Stimulated activated effector memory CD8-positive, alpha-beta T cell treated with anti-CD3 and anti-CD28 coated beads, Interleukin-12 subunit alpha, Interleukin-12 subunit beta, amount 100 ng/mL, for 72 hours (primary cell): ENCODE data around the gene DPEP3.
"Not testable (repeated sequence)": the region's sequence is repeated elsewhere in the genome, so short reads cannot be mapped to it uniquely, and the experiment has no call there.

Source experiments
- ATAC-seq: fragments of 150-1000 bp; cut with Tn5 transposase; 2 replicates; pipeline ENCODE4 v1.10.0; 2021
- DNase-seq, 2 donors: peaks; one replicate each; pipeline ENCODE4 v3.0.0; 2021 to 2022; ENCODE audit warnings: low spot score in 2 of 2
- H3K27ac Mint-ChIP-seq: one replicate; pipeline ENCODE4 v1.8.0; 2022; ENCODE audit warnings: mild to moderate bottlenecking, mixed read lengths
- H3K36me3 Mint-ChIP-seq: one replicate; pipeline ENCODE4 v1.8.0; 2022; ENCODE audit warnings: mild to moderate bottlenecking, mixed read lengths
- H3K4me1 Mint-ChIP-seq: one replicate; pipeline ENCODE4 v1.8.0; 2022; ENCODE audit warnings: mixed read lengths
- H3K4me3 Mint-ChIP-seq: one replicate; pipeline ENCODE4 v1.8.0; 2022; ENCODE audit warnings: mild to moderate bottlenecking, mixed read lengths
- H3K9me3 Mint-ChIP-seq: one replicate; pipeline ENCODE4 v1.8.0; 2022; ENCODE audit warnings: mixed read lengths

Gene DPEP3

DNA sequence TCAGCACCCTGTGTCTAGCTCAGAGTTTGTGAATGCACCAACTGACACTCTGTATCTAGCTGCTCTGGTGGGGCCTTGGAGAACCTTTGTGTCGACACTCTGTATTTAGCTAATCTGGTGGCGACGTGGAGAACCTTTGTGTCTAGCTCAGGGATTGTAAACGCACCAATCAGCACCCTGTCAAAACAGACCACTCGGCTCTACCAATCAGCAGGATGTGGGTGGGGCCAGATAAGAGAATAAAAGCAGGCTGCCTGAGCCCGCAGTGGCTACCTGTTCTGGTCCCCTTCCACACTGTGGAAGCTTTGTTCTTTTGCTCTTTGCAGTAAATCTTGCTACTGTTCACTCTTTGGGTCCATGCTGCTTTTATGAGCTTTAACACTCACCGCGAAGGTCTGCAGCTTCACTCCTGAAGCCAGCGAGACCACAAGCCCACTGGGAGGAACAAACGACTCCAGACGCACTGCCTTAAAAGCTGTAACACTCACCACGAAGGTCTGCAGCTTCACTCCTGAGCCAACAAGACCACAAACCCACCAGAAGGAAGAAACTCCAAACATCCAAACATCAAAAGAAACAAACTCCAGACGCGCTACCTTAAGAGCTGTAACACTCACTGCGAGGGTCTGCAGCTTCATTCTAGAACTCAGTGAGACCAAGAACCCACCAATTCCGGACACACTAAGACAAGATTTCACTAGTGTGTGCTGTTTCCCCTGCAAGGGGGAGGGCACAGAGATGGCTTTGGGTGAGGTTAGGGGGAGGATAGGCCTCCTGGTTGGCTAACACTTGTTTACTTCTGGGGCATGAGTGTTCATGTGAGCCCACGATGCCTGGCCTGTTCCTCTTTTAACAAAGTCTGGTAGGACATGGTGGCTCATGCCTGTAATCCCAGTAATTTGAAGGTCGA is 18.7 kb upstream of the DPEP3 start, which contains the start of gene DPEP2:
TSS of gene DPEP2 (minus strand) at position 706 of the 910 bp plus-strand sequence. CDS start 6,272 bp downstream, outside the sequence.
- H3K36me3 Mint-ChIP-seq, H3K9me3 Mint-ChIP-seq: not testable (repeated sequence)
- Mint-ChIP-seq H3K27ac (peak within 1 kb of the TSS; percentile 91), H3K4me3 (peak within 1 kb of the TSS; percentile 69), H3K4me1 (peaks cover 40% of the 10 kb centered on the region)
- ATAC-seq (peak; percentile 93), DNase-seq (peak in 1 of 2 donors; percentile 66)

DNA sequence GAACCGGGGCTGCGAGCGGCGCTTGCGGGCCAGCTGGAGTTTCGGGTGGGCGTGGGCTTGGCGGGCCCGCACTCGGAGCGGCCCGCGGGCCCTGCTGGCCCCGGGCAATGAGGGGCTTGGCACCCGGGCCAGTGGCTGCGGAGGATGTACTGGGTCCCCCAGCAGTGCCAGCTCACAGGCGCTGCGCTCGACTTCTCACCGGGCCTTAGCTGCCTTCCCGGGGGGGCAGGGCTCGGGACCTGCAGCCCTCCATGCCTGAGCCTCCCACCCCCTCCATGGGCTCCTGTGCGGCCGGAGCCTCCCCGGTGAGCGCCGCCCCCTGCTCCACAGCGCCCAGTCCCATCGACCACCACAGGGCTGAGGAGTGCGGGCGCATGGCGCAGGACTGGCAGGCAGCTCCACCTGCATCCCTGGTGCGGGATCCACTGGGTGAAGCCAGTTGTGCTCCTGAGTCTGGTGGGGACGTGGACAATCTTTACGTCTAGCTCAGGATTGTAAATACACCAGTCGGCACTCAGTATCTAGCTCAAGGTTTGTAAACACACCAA is 18.0 kb upstream of the DPEP3 start:
- not testable (repeated sequence) for DNase-seq, H3K9me3 Mint-ChIP-seq, ATAC-seq, H3K36me3 Mint-ChIP-seq
- Mint-ChIP-seq H3K4me1 (peaks cover 48% of the 10 kb centered on the region), H3K4me3 (peak overlapping the region; percentile 69), H3K27ac (peak overlapping the region; percentile 91)

GRCh38 chr16:67996666-67997065 is 16.4 kb upstream of the DPEP3 start:
- ATAC-seq: no peak
- H3K36me3 Mint-ChIP-seq: no peaks in the 10 kb centered on the region
- H3K9me3 Mint-ChIP-seq: no peaks in the 10 kb centered on the region
- H3K27ac Mint-ChIP-seq: no peak overlapping the region
- H3K4me1 Mint-ChIP-seq: peaks cover 55% of the 10 kb centered on the region
- no peak overlapping the region for H3K4me3 Mint-ChIP-seq
- no peak for DNase-seq

- Mint-ChIP-seq H3K4me3 (no peak overlapping the region), H3K36me3 (no peaks in the 10 kb centered on the region), H3K27ac (peak overlapping the region; percentile 89), H3K4me1 (peaks cover 52% of the 10 kb centered on the region), H3K9me3 (no peaks in the 10 kb centered on the region)
- no peak for ATAC-seq
- DNase-seq: no peak
Measured at GRCh38 chr16:67995423-67995822, 15.1 kb upstream of the DPEP3 start.

DNA sequence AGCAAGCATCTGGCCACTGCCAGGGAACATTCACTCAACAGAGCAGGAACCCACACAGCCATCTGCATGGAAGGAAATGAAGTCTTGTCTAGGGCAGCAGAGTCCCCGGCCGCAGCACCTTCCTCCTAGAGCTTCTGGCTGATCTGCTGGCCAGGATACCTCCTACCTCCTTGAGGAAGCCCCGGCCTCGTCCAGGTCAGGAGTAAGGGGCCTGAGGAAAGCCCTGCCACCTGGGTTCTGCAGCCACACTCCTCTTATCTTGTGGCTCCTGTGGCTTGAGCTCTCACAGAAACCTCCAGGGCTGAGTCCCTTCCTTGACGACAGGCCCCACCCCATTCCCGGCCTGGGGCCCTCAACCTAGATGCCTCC is 13.7 kb upstream of the DPEP3 start:
- Mint-ChIP-seq H3K4me3 (peak overlapping the region; percentile 69), H3K4me1 (peaks cover 38% of the 10 kb centered on the region), H3K27ac (peak overlapping the region; percentile 89)
- peak; percentile 14 for ATAC-seq
- H3K36me3 Mint-ChIP-seq, H3K9me3 Mint-ChIP-seq, DNase-seq: not testable (repeated sequence)

DNA sequence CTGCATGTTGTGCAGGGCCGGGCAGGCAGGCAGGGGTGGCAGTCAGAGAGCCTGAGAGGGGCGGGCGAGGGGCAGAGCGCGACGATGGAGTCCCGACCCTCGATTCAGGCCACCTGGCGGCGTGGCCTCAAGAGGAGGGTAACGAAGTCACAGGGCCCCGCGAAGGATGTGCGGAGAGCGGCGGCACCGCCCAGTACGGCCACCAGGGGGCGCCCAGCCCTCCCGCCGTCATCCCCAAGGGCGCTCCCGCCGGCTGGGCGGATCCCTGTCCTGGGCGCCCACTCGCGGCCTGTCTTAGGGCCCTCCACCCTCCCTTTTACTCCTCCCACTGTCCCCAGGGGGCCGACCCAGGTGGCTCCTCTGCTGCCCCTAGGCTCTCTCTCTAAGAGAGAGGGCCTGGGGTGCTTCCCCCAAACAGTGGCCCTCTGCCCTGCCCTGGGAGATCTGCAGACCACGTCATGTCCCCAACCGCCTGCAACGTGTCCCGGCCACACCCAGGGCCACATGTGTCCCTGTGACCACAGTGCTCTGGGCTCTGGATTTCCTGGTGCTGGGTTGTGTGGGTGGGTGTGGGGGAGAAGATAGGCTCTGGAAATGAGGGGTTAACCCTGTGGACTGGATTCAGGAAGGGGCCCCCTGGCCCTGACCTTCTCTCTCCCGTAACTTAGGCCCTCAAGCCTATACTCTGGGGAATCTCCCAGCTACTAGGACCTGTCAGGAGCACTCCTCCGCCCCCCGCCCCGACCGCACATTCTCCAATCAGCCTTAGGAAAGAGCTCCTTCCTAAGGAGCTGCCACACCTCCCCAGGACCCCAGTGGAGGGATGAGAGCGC is 13.1 kb upstream of the DPEP3 start:
- no peaks in the 10 kb centered on the region for H3K36me3 Mint-ChIP-seq
- DNase-seq: peak; percentile 85 to 93
- peak; percentile 92 for ATAC-seq
- H3K9me3 Mint-ChIP-seq: no peaks in the 10 kb centered on the region
- H3K27ac Mint-ChIP-seq: peak overlapping the region; percentile 89
- peak overlapping the region; percentile 69 for H3K4me3 Mint-ChIP-seq
- H3K4me1 Mint-ChIP-seq: peaks cover 33% of the 10 kb centered on the region

DNA sequence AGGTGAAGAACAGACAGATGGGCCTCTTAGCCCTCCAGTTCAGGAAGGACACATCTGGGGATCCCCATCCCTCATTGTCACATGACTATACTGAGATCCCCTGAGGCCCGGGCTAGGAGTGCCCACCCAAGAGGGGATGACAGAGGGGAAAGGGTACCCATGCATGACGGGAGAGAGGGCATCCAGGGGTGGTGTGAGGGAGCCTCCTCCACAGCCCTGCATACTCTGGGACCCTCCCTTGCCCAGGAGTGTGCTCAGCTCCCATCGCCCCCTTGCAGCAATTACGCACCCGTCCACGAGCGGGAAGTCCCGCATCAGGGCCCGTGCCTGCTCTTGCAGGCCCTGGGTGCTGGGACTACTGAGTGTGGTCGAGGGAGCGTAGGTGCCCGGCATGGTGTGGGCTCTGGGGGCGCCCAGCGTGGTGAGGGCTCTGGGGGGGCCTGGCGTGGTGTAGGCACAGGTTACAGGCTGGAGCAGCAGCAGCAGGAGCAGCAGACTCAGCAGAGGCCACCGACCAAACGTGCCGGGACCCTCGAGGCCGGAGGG is 12.4 kb upstream of the DPEP3 start:
- Mint-ChIP-seq H3K9me3 (no peaks in the 10 kb centered on the region), H3K36me3 (no peaks in the 10 kb centered on the region), H3K4me1 (peaks cover 33% of the 10 kb centered on the region), H3K27ac (peak overlapping the region; percentile 89), H3K4me3 (peak overlapping the region; percentile 69)
- ATAC-seq (no peak), DNase-seq (peak in 1 of 2 donors; percentile 59)

DNA sequence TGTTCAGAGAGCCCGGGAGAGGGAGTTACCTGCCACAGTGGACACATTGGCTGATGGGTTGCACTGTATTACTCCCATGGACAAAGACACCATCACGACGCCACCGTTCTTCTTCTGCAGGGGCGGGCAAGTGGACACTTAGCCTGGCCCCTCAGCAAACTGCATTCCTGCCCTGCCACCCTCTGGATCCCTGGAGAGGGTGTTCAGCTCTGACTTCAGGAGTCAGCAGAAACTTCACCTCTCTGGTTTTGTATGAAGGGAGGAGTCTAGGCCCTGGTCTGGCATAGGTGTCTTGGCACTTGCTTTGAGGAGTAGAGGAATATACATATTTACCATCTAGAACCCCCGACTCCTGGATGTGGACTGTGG is 9.7 kb upstream of the DPEP3 start:
- Mint-ChIP-seq H3K9me3 (no peaks in the 10 kb centered on the region), H3K27ac (peak overlapping the region; percentile 73), H3K4me1 (peaks cover 24% of the 10 kb centered on the region), H3K4me3 (no peak overlapping the region), H3K36me3 (no peaks in the 10 kb centered on the region)
- DNase-seq: no peak
- ATAC-seq: no peak

GRCh38 chr16:67989322-67990017 is 9.2 kb upstream of the DPEP3 start:
- no peak for ATAC-seq
- H3K9me3 Mint-ChIP-seq: no peaks in the 10 kb centered on the region
- peaks cover 27% of the 10 kb centered on the region for H3K4me1 Mint-ChIP-seq
- no peaks in the 10 kb centered on the region for H3K36me3 Mint-ChIP-seq
- H3K27ac Mint-ChIP-seq: peak overlapping the region; percentile 73
- no peak for DNase-seq
- H3K4me3 Mint-ChIP-seq: no peak overlapping the region

- H3K4me3 Mint-ChIP-seq: no peak overlapping the region
- H3K9me3 Mint-ChIP-seq: no peaks in the 10 kb centered on the region
- ATAC-seq (no peak), DNase-seq (no peak)
- peaks cover 25% of the 10 kb centered on the region for H3K4me1 Mint-ChIP-seq
- peak overlapping the region; percentile 82 for H3K27ac Mint-ChIP-seq
- H3K36me3 Mint-ChIP-seq: no peaks in the 10 kb centered on the region
Measured at GRCh38 chr16:67988675-67989074, 8.4 kb upstream of the DPEP3 start.

DNA sequence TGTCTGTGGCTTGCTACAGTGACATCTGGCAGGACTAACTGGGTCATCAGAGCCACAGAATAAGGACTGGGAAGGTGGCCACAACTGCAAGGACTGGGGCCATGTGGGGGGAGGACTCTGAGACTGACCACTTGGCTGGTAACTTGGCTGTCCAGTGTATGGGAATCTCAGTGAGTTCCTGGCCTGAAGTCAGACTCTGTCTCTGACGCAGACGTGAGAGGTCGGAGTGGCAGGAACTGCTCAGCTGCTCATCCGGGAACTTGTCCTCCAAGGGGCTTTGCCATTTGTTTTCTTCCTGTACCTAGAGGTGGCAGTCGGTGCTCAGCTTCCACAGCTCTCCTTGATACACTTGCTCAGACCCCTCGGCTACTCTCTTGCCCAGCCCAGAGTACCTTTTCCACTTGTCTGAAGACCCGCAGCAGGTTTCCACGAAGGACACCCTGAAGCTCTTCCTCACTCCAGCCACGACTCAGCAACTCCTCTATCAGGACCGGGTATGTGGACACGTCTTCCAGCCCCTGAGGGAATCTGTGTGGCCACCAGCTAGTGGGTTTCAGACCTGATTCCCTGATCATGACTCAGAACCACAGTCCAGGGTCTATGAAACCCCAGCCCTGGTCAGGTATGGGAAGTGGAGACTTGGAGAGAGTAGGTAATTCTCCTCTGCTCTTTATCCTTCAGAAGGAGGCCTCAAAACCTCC is 7.3 kb upstream of the DPEP3 start:
- H3K4me3 Mint-ChIP-seq: no peak overlapping the region
- no peaks in the 10 kb centered on the region for H3K36me3 Mint-ChIP-seq
- H3K4me1 Mint-ChIP-seq: peaks cover 22% of the 10 kb centered on the region
- no peaks in the 10 kb centered on the region for H3K9me3 Mint-ChIP-seq
- peak overlapping the region; percentile 82 for H3K27ac Mint-ChIP-seq
- ATAC-seq: no peak
- DNase-seq: no peak

GRCh38 chr16:67986949-67987348 is 6.7 kb upstream of the DPEP3 start:
- Mint-ChIP-seq H3K4me3 (no peak overlapping the region), H3K27ac (no peak overlapping the region)

GRCh38 chr16:67982011-67982696 is 1.9 kb upstream of the DPEP3 start:
- H3K4me3 Mint-ChIP-seq: no peak overlapping the region
- H3K36me3 Mint-ChIP-seq: no peaks in the 10 kb centered on the region
- no peaks in the 10 kb centered on the region for H3K9me3 Mint-ChIP-seq
- H3K27ac Mint-ChIP-seq: no peak overlapping the region
- peaks cover 13% of the 10 kb centered on the region for H3K4me1 Mint-ChIP-seq
- DNase-seq (no peak), ATAC-seq (no peak)

More at GRCh38 chr16:67986949-67987348, 6.7 kb upstream of the DPEP3 start:
- Mint-ChIP-seq H3K4me1 (peaks cover 18% of the 10 kb centered on the region), H3K9me3 (no peaks in the 10 kb centered on the region), H3K36me3 (no peaks in the 10 kb centered on the region)
- DNase-seq: no peak
- ATAC-seq: no peak
